ENCODE measurements around the gene TRDN.

TRDN gene

GRCh38 chr6:123176706-123177105, 460.0 kb downstream of the TRDN start:
- Histone ChIP-seq H3K27ac (no peak overlapping the region), H3K4me3 (no peak overlapping the region)
- TF ChIP-seq, protein P1, sequence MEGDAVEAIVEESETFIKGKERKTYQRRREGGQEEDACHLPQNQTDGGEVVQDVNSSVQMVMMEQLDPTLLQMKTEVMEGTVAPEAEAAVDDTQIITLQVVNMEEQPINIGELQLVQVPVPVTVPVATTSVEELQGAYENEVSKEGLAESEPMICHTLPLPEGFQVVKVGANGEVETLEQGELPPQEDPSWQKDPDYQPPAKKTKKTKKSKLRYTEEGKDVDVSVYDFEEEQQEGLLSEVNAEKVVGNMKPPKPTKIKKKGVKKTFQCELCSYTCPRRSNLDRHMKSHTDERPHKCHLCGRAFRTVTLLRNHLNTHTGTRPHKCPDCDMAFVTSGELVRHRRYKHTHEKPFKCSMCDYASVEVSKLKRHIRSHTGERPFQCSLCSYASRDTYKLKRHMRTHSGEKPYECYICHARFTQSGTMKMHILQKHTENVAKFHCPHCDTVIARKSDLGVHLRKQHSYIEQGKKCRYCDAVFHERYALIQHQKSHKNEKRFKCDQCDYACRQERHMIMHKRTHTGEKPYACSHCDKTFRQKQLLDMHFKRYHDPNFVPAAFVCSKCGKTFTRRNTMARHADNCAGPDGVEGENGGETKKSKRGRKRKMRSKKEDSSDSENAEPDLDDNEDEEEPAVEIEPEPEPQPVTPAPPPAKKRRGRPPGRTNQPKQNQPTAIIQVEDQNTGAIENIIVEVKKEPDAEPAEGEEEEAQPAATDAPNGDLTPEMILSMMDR (IDR thresholded peaks at IDR 0.05), result no peak
- no peak for DNase-seq (ENCODE audit: low spot score)

DNA sequence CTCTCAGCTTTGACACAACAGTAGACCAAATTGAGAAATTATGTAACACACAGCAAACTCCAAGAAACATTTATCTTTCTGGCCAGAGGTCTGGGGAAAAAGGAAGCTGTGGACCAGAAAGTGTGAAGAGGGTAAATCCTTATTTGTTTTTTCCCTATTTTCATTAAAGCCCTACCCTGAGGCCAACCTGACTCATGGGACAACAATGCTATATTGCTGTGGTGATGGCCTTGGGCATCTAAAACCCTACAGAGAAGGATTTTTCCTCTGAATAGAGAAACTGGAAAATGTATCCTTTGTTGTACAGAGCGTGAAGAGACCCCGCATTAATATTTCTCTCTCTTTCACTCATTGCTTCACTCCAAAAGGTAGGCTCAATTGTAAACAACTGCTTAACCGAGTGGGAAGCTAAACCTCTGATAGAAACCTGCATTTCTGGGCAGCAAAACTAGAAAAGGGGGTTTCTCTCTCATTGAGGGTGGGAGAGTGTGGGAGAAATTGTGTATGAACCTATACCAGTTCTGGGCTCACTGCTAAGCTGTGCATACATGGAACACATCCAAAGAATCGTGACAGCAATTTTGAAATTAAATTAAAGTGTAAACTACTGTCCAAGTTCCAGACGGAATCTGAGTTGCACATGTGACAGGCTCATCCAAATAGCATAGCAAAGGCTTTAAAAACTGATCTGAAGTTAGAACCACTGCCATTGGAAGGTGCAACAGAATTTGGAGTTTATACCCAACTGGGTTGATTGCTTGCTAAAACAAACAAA, 465.2 kb downstream of the TRDN start:
- TF ChIP-seq, protein P1 (IDR thresholded peaks at IDR 0.05), result no peak
- no peak for DNase-seq (ENCODE audit: low spot score)
- H3K27ac ChIP-seq, result no peak overlapping the region
- H3K4me3 ChIP-seq, result no peak overlapping the region

- TF ChIP-seq, protein P1 (IDR thresholded peaks at IDR 0.05), result no peak
- no peak for DNase-seq (ENCODE audit: low spot score)
- Histone ChIP-seq H3K27ac (no peak overlapping the region), H3K4me3 (no peak overlapping the region)
Measured at GRCh38 chr6:123169774-123170095, 467.0 kb downstream of the TRDN start.

DNA sequence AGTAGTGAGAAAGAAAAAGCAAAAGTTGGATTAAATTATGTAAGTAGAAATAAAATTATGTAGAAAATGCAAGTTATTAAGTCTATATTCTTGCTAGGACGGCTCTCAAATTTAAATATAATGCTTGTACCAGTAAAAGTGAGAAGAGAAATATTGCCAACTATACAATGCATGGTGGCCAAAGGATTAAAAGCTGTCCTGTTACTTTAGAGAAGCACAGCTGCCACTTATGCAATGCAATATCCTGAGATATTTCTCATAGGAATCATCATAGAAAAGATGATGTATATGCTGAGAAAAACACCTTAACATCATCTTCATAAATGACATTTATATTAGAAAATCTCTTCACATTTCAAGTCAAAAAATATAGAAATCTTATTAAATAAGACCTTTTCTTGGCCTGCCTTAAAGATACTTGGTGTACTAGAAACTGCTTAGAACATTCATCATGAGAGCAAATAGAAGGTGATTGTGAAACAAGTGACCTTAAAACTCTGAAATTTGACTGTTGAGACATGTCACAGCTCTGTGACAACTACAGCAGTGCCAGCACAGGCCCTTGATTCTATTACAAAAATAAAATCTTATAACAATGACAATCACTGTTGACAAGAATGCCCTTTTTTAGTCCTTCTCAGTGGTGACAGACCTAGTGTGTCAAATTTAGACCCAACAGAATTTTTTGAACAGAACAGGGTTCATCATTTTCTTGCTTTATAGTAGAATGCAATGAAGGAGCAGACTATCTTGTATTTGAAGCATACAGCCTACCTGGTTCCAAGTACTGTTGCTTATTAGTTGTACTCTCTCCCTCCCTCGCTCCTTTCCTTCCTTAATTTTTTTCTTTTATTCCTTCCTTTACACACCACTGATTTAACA, 467.6 kb downstream of the TRDN start:
- no peak overlapping the region for H3K4me3 ChIP-seq
- no peak overlapping the region for H3K27ac ChIP-seq
- TF ChIP-seq, protein P1 (IDR thresholded peaks at IDR 0.05), result no peak
- DNase-seq (ENCODE audit: low spot score), result no peak

DNA sequence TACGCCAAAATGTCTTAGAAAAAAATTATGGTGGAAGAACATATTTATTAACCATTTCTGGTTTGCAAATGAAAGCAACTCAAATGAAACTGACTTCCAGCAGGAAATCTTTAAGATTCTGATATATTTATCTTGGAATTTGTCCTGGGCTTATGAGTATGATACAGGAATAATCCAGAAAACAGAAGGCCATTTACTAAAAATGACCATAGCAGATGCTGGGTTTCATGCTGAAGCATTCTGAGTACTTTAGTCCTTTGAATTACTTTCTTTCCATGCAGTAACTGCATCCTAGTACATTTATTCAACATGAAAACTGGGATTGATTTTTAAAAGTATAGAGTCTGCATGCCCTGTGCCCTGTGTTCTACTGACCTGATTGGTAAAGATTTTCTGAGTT, 468.3 kb downstream of the TRDN start:
- DNase-seq (ENCODE audit: low spot score), result no peak
- H3K4me3 ChIP-seq, result no peak overlapping the region
- TF ChIP-seq, protein P1 (IDR thresholded peaks at IDR 0.05), result no peak
- no peak overlapping the region for H3K27ac ChIP-seq

Measured in coronary artery (tissue), 2 donors.